GM19240 (cell line): ENCODE data around the gene MT4.

Experiments
- DNase-seq: peaks from one replicate; pipeline ENCODE4 v3.0.0; 2011; ENCODE audit warnings: low spot score; ENCODE audit not compliant: insufficient read length

MT4 gene

GRCh38 chr16:56601325-56601724 is 36.5 kb downstream of the MT4 start:
- no peak for DNase-seq

- no peak for DNase-seq
Measured at GRCh38 chr16:56603589-56603988, 38.7 kb downstream of the MT4 start.

GRCh38 chr16:56604966-56605365 is 40.1 kb downstream of the MT4 start:
- no peak for DNase-seq

GRCh38 chr16:56605475-56605874 is 40.6 kb downstream of the MT4 start:
- no peak for DNase-seq

GRCh38 chr16:56606071-56606475 is 41.2 kb downstream of the MT4 start:
- no peak for DNase-seq

- no peak for DNase-seq
Measured at GRCh38 chr16:56606476-56607108, 41.7 kb downstream of the MT4 start.

GRCh38 chr16:56607109-56607618 is 42.3 kb downstream of the MT4 start:
- no peak for DNase-seq

- no peak for DNase-seq
Measured at GRCh38 chr16:56607675-56608042, 42.8 kb downstream of the MT4 start.

- peak; percentile 85 for DNase-seq
Measured at GRCh38 chr16:56608043-56608875, 43.4 kb downstream of the MT4 start, which contains the start of gene MT2A. Gene MT2A, plus strand, starts transcription at chr16:56608584. Its CDS starts 72 bp downstream, at chr16:56608656.

GRCh38 chr16:56608876-56609462 is 44.1 kb downstream of the MT4 start:
- DNase-seq: no peak

- peak; percentile 43 for DNase-seq
Measured at GRCh38 chr16:56609463-56609921, 44.6 kb downstream of the MT4 start.

- no peak for DNase-seq
Measured at GRCh38 chr16:56610017-56610608, 45.2 kb downstream of the MT4 start.

- no peak for DNase-seq
Measured at GRCh38 chr16:56610609-56611111, 45.8 kb downstream of the MT4 start.

GRCh38 chr16:56611281-56611833 is 46.5 kb downstream of the MT4 start:
- no peak for DNase-seq

GRCh38 chr16:56613706-56614105 is 48.8 kb downstream of the MT4 start:
- DNase-seq: no peak

- DNase-seq: no peak
Measured at GRCh38 chr16:56614549-56614991, 49.7 kb downstream of the MT4 start.

GRCh38 chr16:56615353-56615752 is 50.5 kb downstream of the MT4 start:
- DNase-seq: no peak

GRCh38 chr16:56616608-56617211 is 51.8 kb downstream of the MT4 start:
- DNase-seq: no peak

- no peak for DNase-seq
Measured at GRCh38 chr16:56617212-56618085, 52.6 kb downstream of the MT4 start.

- DNase-seq: no peak
Measured at GRCh38 chr16:56618138-56618537, 53.3 kb downstream of the MT4 start.
